ENCODE measurements around the gene POC1A.

DNA sequence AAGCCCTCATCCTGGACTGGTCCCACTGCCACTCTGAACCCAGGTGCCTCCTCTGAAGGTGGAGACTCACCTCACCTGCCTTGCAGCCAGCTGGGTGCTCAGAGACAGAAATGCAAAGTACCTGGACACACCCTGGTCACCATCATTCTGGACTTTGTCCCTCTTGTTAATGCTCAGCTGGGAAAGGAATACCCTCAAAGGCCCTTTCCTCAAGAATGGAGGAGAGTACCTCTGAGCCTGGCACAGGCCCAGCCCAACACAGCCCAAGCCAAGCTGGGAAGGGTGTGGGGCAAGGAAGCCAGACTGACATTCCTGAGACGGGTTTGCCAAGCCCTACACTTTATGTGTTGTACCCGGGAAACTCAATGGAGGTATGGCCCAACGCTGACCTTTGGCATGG, 42.8 kb upstream of the POC1A start:
- no peak for TF ChIP-seq CTCF (IDR thresholded peaks at IDR 0.05; ENCODE audit: insufficient read depth, low read depth, low read length)
- TF ChIP-seq EZH2 (IDR thresholded peaks at IDR 0.05; ENCODE audit: insufficient read depth, low read length), result no peak
